Measurements from ENCODE around the gene ATF2.
A peak's percentile ranks its signal among the peaks of the same experiment; 100 is the strongest.

GRCh38 chr2:175076272-175076671, 91.7 kb downstream of the ATF2 start:
- TF ChIP-seq CTCF (IDR thresholded peaks at IDR 0.05; ENCODE audit: control extremely low read depth in 1 of 3, insufficient read depth in 1 of 3, low read depth in 1 of 3, low read length in 3 of 3) (no peak), POLR2AphosphoS5 (IDR thresholded peaks at IDR 0.05; ENCODE audit: low read depth, low read length) (no peak), RXRA (IDR thresholded peaks at IDR 0.05; ENCODE audit: insufficient read depth, low read depth, low read length) (no peak), SAP30 (IDR thresholded peaks at IDR 0.05; ENCODE audit: insufficient read depth, insufficient replicate concordance, low read length) (no peak), USF2 (IDR thresholded peaks at IDR 0.05; ENCODE audit: low read length) (no peak), RAD21 (IDR thresholded peaks at IDR 0.05 in 1 of 2, conservative IDR thresholded peaks at IDR 0.05 in 1 of 2; ENCODE audit: low read depth in 2 of 2, low read length in 2 of 2) (no peak), POLR2A (IDR thresholded peaks at IDR 0.05; ENCODE audit: control extremely low read depth in 1 of 2, low read depth in 2 of 2, low read length in 2 of 2) (no peak), CEBPB (IDR thresholded peaks at IDR 0.05; ENCODE audit: low read depth, low read length) (peak; percentile 40; the same call in 1 of the 2 replicates), MAFK (IDR thresholded peaks at IDR 0.05; ENCODE audit: low read depth, low read length) (no peak), TBP (IDR thresholded peaks at IDR 0.05; ENCODE audit: low read depth, low read length) (no peak), CBX8 (IDR thresholded peaks at IDR 0.05; ENCODE audit: borderline replicate concordance, low read depth, low read length) (no peak), BRCA1 (IDR thresholded peaks at IDR 0.05; ENCODE audit: low read depth, low read length) (no peak), YY1 (IDR thresholded peaks at IDR 0.05; ENCODE audit: low read depth, low read length) (no peak), CREB1 (IDR thresholded peaks at IDR 0.05) (no peak)
